ENCODE data around the gene DAW1.

GRCh38 chr2:227826019-227826521 is 45.4 kb upstream of the DAW1 start:
- TF ChIP-seq CTCF (IDR thresholded peaks at IDR 0.05) (no peak), POLR2A (IDR thresholded peaks at IDR 0.05) (no peak)

All from uterus (tissue), 2 donors.